Mucosa of gallbladder (tissue), 1 donor: ENCODE measurements around the gene CRELD1. TPM values are rescaled to one million over a fixed set of nuclear protein-coding genes. Genes with fewer than 3 reads are reported as not detected.

Source experiments
- DNase-seq: peaks from one replicate; pipeline ENCODE4 v3.0.0-alpha.2; 2020; ENCODE audit warnings: low spot score
- total RNA-seq: library from RNA; stranded (reverse); gene quantifications from one replicate; pipeline ENCODE4 v1.2.1, GENCODE V29; 2021
- donor health status: DM: no; HTN: no; CAD: no.

Gene CRELD1
- total RNA-seq, 1 donor from 2014 or later, result 116 TPM

- no peak for DNase-seq
Observed at GRCh38 chr3:9903238-9903624, 30.4 kb upstream of the CRELD1 start.

- DNase-seq, result no peak
Observed at GRCh38 chr3:9903904-9904303, 29.7 kb upstream of the CRELD1 start.

GRCh38 chr3:9906480-9906879 lies 27.2 kb upstream of the CRELD1 start:
- DNase-seq, result no peak

DNA sequence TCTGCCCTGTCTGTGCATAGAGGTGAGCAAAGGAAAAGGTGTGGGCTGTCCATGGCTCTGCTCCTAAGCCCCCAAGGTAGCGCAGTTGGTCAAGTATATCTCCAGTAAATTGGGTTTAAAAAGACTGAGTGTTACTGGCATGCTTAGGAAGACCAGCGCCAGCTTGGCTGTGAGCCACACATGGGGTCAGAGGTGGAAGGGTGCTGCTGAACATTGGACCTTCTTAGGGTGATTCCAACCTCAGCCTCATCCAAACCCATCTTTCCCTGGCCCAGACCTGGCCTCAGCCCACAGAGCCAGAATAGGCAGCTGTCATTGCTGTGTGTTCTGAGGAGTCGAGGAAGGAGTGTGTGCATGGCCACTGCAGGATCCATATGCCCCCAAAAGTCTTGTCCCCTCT lies 25.3 kb upstream of the CRELD1 start:
- no peak for DNase-seq

- DNase-seq, result no peak
Observed at GRCh38 chr3:9909221-9910013, 24.2 kb upstream of the CRELD1 start.

DNA sequence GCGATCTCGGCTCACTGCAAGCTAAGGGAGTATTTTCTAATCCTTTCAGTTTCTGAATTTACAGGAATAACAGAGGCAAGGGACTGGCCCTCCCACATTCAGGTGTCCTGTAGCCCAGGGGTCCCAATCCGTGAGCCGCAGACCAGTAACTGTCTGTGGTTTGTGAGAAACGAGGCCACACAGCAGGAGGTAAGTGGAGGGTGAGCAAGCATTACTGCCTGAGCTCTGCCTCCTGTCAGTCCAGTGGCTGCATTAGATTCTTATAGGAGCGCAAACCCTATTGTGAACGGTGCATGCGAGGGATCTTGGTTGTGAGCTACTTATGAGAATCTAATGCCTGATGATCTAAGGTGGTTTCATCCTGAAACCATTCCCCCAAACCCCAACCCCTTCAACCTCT lies 21.8 kb upstream of the CRELD1 start:
- DNase-seq, result no peak

GRCh38 chr3:9912294-9912935 lies 21.2 kb upstream of the CRELD1 start:
- no peak for DNase-seq

DNA sequence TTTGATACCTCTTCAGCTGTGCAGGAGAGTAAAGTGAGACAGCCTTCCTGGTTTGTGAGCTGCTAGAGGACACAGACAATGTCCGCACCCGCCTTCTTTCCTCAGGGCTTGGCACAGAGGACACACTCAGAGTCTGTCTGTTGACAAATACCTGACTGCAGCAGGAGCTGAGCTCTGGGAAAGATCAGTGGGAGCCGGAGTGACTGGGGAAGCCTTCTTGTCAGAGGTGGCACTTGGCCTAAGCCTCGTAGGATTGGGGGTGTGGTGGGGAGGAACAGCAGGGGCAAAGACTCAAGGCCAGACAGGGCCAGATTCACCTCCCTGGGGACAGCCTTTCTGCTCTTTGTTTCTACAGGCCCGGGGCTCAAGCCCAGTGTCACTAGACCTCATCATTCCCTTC lies 20.0 kb upstream of the CRELD1 start:
- no peak for DNase-seq

DNA sequence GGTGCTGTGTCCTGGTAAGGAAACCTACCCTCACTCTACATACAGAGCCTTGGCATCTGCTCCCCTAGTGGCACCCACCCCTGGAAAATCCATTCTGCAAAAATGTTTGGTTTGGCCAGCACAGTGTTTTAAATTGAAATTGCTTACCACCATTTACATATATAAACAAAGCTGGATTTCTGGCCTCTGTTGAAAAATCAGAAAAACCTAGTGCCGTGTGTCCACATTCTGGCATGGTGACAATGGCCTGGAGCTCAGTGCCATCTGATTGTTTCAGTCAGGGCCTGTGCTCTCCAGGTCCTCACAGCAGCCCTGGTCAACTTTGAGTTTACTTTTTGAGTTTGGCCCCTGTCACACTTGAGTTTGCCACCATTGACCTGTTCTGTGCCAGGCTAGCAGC lies 19.6 kb upstream of the CRELD1 start:
- no peak for DNase-seq

DNA sequence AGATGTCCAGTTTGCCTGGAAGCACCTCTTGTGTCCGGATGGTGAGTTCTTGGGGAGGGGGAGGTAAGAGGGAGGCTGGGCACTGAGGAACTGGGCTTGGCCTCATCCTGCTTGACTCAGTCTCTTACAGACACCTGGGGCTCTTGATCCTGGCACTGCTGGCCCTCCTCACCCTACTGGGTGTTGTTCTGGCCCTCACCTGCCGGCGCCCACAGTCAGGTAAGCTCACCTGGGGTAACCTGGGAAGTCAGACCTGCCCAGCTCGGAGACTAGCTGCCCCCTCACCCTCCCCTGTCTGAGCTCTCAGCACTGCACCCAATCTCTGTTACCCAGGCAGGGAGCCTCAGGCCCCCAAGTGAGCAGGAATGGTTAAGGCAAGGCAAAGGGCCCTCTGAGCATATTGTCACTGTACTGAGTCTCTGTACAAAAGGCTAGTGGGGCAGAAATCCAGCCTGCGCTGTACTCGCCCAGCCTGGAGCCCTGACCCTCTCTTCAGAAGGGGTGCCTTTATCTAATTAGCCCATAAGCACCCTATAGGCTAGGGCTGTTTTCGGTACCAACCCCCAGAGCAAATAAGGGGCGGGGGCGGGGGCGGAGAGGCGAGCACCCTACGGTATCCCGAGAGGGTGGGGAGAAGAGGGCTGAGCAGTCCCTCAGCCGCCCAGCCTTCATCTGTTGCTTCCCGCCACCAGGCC lies 18.9 kb upstream of the CRELD1 start:
- no peak for DNase-seq

DNA sequence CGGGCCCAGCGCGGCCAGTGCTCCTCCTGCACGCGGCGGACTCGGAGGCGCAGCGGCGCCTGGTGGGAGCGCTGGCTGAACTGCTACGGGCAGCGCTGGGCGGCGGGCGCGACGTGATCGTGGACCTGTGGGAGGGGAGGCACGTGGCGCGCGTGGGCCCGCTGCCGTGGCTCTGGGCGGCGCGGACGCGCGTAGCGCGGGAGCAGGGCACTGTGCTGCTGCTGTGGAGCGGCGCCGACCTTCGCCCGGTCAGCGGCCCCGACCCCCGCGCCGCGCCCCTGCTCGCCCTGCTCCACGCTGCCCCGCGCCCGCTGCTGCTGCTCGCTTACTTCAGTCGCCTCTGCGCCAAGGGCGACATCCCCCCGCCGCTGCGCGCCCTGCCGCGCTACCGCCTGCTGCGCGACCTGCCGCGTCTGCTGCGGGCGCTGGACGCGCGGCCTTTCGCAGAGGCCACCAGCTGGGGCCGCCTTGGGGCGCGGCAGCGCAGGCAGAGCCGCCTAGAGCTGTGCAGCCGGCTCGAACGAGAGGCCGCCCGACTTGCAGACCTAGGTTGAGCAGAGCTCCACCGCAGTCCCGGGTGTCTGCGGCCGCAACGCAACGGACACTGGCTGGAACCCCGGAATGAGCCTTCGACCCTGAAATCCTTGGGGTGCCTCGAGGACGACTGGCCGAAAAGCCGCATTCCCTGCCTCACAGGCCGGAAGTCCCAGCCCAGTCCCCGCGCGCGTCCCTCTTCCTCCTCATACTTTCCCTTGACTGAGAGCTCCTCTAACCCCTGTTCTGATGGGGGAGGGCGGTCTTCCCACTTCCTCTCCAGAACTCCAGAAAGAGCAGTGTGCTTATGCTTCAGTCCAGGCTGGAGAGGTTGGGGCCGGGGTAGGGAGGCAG lies 18.1 kb upstream of the CRELD1 start:
- no peak for DNase-seq

GRCh38 chr3:9916346-9916733 lies 17.3 kb upstream of the CRELD1 start:
- DNase-seq, result no peak

DNA sequence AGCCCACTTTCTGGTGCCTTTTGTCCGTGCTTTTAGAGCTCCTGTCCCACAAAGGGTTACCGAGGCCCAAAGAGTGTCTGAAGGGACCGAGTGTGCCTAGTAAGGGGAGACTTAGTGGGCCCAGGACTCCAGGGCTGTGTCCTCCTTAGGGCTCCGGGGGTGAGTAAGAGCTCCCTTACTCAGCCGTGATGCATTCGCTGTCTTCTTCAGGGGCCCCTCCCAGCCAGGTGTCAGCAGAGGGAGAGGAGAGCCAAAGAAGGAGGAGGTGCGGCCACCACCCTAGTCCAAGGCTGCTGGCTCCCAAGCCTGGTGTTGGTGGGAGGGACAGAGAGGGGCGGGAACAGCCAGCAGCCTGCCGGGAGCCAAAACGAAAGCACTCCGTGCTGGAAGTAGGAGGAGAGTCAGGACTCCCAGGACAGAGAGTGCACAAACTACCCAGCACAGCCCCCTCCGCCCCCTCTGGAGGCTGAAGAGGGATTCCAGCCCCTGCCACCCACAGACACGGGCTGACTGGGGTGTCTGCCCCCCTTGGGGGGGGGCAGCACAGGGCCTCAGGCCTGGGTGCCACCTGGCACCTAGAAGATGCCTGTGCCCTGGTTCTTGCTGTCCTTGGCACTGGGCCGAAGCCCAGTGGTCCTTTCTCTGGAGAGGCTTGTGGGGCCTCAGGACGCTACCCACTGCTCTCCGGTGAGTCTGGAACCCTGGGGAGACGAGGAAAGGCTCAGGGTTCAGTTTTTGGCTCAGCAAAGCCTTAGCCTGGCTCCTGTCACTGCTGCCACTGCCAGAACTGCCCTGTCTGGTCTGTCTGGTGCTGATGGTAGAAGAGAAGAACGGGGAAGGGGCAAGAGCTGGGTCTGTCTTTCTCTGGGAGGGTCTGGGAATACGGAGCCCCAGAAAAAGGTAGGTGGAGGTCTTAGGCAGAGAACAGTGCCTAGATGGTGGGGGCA lies 16.6 kb upstream of the CRELD1 start, which contains the start of gene IL17RC:
Gene IL17RC (plus strand): TSS at position 365 of the 947 bp plus-strand sequence. CDS start 218 bp downstream, at position 583.
- peak; percentile 86 for DNase-seq

DNA sequence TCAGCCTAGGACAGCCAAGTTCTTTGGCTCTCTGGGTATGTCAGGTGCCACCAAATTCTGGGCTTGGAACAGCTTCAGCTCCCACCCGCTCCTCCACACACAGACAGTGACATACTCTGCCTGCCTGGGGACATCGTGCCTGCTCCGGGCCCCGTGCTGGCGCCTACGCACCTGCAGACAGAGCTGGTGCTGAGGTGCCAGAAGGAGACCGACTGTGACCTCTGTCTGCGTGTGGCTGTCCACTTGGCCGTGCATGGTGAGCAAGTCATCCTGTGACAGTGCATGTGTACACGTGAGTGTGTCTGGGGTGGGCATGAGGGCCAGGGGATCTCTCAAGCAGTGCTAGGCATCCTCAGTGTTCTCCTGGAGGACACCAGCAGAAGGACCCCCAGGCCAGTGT lies 15.8 kb upstream of the CRELD1 start:
- DNase-seq, result no peak

DNA sequence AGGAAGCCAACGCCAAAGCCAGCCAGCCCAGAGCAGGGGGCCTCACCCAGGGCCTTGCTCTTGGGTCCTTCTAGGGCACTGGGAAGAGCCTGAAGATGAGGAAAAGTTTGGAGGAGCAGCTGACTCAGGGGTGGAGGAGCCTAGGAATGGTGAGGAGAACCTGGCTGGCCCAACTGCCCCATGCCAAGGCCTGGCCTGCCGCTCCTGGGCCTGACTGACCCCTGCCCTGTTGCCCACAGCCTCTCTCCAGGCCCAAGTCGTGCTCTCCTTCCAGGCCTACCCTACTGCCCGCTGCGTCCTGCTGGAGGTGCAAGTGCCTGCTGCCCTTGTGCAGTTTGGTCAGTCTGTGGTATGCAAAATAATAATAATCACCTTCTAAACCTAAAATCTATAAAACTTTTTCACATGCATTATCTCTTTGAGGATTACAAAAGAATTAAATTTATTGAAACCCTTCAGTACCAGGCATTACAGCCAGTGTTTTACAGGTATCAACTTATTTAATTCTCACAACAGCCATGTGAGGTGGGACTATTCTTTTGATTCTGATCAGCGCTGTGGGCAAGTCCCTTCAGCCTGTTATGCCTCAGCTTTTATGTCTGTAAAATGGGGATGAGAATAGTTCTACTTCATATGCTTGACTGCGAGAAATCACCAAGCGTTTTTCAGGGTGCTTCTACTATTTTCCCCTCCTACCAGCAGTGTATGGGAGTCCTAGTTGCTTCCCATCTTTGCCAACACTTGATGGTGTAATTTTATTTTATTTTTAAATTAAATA lies 15.2 kb upstream of the CRELD1 start:
- no peak for DNase-seq

GRCh38 chr3:9928158-9928557 lies 5.5 kb upstream of the CRELD1 start:
- DNase-seq, result no peak

GRCh38 chr3:9930804-9931418 lies 2.7 kb upstream of the CRELD1 start:
- no peak for DNase-seq

DNA sequence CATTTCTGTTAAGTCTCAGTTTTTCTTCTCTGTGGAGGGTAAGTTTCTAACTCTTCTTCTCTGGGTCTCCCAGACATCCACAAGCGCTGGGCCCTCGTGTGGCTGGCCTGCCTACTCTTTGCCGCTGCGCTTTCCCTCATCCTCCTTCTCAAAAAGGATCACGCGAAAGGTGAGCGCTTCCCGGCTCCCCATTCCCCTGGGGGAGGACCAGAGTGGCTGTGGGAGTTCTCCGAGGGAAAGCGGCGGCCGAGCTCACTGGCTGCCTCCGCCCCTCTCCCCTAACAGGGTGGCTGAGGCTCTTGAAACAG lies 1.1 kb upstream of the CRELD1 start:
- no peak for DNase-seq

DNA sequence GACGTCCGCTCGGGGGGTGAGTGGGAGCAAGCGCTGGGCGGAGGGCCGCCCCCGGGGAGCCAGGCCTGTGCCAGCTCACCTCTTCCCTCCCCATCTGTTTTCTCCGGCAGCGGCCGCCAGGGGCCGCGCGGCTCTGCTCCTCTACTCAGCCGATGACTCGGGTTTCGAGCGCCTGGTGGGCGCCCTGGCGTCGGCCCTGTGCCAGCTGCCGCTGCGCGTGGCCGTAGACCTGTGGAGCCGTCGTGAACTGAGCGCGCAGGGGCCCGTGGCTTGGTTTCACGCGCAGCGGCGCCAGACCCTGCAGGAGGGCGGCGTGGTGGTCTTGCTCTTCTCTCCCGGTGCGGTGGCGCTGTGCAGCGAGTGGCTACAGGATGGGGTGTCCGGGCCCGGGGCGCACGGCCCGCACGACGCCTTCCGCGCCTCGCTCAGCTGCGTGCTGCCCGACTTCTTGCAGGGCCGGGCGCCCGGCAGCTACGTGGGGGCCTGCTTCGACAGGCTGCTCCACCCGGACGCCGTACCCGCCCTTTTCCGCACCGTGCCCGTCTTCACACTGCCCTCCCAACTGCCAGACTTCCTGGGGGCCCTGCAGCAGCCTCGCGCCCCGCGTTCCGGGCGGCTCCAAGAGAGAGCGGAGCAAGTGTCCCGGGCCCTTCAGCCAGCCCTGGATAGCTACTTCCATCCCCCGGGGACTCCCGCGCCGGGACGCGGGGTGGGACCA lies 632 bp upstream of the CRELD1 start:
- peak; percentile 79 for DNase-seq
